Activated naive CD4-positive, alpha-beta T cell treated with anti-CD3 and anti-CD28 coated beads, Interleukin-2, amount 50 U/mL, for 72 hours (primary cell): ENCODE results near the gene NEAT1. TPM values are rescaled to one million over a fixed set of nuclear protein-coding genes. Genes with fewer than 3 reads are reported as not detected.
"Not testable (repeated sequence)": the region's sequence is repeated elsewhere in the genome, so short reads cannot be mapped to it uniquely, and the experiment has no call there.

ENCODE experiments used
- ATAC-seq, 2 donors: fragments of 150-1000 bp; cut with Tn5 transposase; 2 replicates each; pipeline ENCODE4 v1.10.0; 2021; ENCODE audit warnings: mild to moderate bottlenecking in 2 of 2, moderate library complexity in 2 of 2
- DNase-seq, 2 donors: peaks; one replicate each; pipeline ENCODE4 v3.0.0; 2021 to 2022; ENCODE audit warnings: low spot score in 2 of 2
- H3K27ac Mint-ChIP-seq, 2 donors: one replicate each; pipeline ENCODE4 v1.8.0; 2022; ENCODE audit warnings: mild to moderate bottlenecking in 2 of 2, mixed read lengths in 2 of 2
- H3K36me3 Mint-ChIP-seq, 2 donors: one replicate each; pipeline ENCODE4 v1.8.0; 2022; ENCODE audit warnings: mixed read lengths in 2 of 2
- H3K9me3 Mint-ChIP-seq, 2 donors: one replicate each; pipeline ENCODE4 v1.8.0; 2022; ENCODE audit warnings: mixed read lengths in 2 of 2
- total RNA-seq, 2 donors: library from RNA; stranded (reverse); gene quantifications; one replicate each; pipeline ENCODE4 v1.2.3, GENCODE V29; 2022

The NEAT1 gene
- total RNA-seq, 2 donors from 2014 or later: 836 to 2,329 TPM

GRCh38 chr11:65399845-65400244 is 22.8 kb upstream of the NEAT1 start:
- no peak for ATAC-seq
- Mint-ChIP-seq H3K9me3 (no peaks in the 10 kb centered on the region), H3K36me3 (peaks cover 6 to 11% of the 10 kb centered on the region in 2 donors), H3K27ac (no peak overlapping the region)
- DNase-seq: no peak

DNA sequence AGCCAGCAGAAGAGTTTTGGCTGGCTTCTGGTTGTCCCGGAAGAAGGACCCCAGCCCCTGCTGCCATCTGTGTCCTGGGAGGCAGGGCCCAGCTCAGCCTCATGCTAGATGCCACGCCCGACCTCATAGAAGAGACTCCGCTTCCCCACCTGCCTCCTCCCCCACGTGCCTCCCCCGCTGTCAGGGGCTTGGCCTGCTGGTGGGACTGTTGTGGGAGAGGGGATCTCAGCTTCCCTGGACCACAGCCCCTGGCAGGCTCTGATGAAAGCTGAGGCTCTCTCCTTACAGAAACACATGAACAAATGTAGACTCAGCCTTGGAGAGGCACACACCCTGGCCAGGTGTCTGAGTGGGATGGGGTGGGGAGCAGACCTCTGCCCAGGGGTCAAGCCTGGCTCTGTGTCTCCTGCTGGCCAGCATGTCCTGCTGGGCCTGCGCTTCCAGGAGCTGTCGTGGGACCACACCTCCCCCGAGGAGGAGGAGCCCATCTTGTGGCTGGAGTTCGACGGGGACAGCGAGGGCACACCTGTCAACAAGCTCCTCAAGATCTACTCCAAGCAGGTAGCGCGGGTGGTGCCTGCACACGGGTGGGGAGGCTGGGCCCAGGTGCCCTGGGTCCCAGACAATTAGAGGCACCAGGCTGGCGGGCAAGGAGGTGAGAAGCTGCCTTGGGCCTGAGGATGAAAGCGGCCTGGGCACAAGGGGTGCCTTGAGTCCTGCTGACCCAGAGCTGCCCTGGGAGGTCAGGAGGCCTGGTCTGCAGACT is 22.1 kb upstream of the NEAT1 start:
- Mint-ChIP-seq H3K36me3 (peaks cover 6 to 11% of the 10 kb centered on the region in 2 donors), H3K27ac (peak overlapping the region in 1 of 2 donors; percentile 29), H3K9me3 (no peaks in the 10 kb centered on the region)
- DNase-seq: no peak
- no peak for ATAC-seq

DNA sequence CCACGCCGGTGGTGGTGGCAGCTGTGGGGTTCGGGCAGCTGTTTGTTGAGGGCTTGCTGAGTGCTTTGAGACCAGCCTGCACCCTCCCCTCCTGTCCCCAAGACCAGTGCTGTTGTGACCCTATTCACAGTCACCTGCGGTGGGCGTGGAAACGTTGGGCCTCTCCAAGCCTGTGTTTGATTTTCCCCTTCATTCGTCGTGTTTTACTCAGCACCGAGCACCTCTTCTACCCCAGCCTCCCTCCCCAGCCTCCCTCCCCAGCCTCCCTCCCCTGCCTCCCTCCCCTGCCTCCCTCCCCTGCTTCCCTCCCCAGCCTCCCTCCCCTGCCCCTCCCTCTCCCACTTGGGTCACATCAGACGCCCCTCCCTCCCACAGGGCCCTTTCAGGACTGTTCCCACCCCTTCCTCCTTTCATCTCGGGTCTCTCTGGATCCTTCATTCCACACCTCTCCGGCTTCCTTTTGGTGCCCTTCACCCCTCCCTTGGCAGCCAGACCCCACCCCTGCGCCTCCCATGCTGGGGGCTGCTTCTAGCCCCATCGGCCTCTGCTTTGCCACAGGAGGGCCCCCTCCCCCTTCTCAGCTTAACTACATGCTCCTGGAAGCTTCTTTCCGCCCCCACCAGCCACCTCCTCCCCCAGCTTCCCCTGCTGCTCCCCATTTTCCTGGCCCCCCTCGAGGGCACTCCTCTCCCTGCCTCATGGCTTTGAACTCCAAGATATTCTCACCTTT is 21.4 kb upstream of the NEAT1 start:
- no peak for ATAC-seq
- no peak for DNase-seq
- no peaks in the 10 kb centered on the region for H3K9me3 Mint-ChIP-seq
- H3K27ac Mint-ChIP-seq: peak overlapping the region; percentile 18 to 95
- peaks cover 6 to 11% of the 10 kb centered on the region in 2 donors for H3K36me3 Mint-ChIP-seq

- Mint-ChIP-seq H3K9me3 (no peaks in the 10 kb centered on the region), H3K27ac (peak overlapping the region; percentile 18 to 95), H3K36me3 (peaks cover 6 to 11% of the 10 kb centered on the region in 2 donors)
- ATAC-seq (no peak), DNase-seq (no peak)
Observed at GRCh38 chr11:65401803-65402248, 20.8 kb upstream of the NEAT1 start.

DNA sequence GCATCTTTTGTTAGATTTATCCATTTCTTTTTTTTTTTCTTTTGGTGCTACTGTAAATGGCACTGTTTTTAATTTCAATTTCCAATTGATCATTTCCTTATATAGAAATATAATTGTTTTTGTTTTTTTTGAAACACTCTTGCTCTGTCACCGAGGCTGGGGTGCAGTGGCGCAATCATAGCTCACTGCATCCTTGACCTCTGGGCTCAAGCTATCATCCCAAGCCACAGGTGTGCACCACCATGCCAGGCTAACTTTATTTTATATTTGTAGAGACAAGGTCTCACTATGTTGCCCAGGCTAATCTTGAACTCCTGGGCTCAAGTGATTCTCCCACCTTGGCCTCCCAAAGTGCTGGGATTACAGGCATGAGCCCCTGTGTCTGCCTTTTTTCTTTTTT is 19.8 kb upstream of the NEAT1 start:
- DNase-seq (no peak), ATAC-seq (no peak)
- Mint-ChIP-seq H3K36me3 (peaks cover 6% of the 10 kb centered on the region in 2 donors), H3K27ac (no peak overlapping the region), H3K9me3 (no peaks in the 10 kb centered on the region)

GRCh38 chr11:65403607-65404121 is 18.9 kb upstream of the NEAT1 start:
- DNase-seq (no peak), ATAC-seq (no peak)
- Mint-ChIP-seq H3K9me3 (no peaks in the 10 kb centered on the region), H3K36me3 (peaks cover under 1% of the 10 kb centered on the region in 2 donors), H3K27ac (no peak overlapping the region)

DNA sequence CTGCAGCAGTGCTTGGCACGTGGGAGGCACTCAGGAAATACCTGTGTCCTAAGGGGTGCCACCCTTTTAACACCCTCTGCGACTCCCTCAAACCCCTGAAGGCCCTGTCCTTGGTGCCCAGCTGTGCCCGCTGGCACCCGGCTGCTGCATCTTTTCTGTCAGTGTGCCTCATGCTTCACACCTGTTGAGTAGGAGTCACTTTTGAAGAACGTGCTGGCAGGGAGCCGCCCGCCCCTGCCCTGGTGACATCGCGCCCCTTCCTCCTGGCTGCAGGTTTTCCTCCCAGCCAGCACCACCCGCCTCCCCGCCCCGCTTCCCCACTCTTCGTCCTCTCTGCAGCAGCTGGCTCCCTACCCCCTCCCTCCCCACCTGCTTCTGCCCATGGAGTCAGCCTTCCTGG is 18.4 kb upstream of the NEAT1 start:
- no peak overlapping the region for H3K27ac Mint-ChIP-seq
- ATAC-seq: no peak
- no peaks in the 10 kb centered on the region for H3K9me3 Mint-ChIP-seq
- DNase-seq: no peak
- peaks cover 0 to 2% of the 10 kb centered on the region in 2 donors for H3K36me3 Mint-ChIP-seq

GRCh38 chr11:65404638-65405339 is 17.8 kb upstream of the NEAT1 start:
- no peak for ATAC-seq
- Mint-ChIP-seq H3K9me3 (no peaks in the 10 kb centered on the region), H3K36me3 (peaks cover 0 to 6% of the 10 kb centered on the region in 2 donors), H3K27ac (no peak overlapping the region)
- DNase-seq: no peak

- ATAC-seq (no peak), DNase-seq (no peak)
- Mint-ChIP-seq H3K27ac (peak overlapping the region in 1 of 2 donors; percentile 29), H3K36me3 (peaks cover 0 to 6% of the 10 kb centered on the region in 2 donors), H3K9me3 (no peaks in the 10 kb centered on the region)
Observed at GRCh38 chr11:65410936-65411680, 11.5 kb upstream of the NEAT1 start.

- no peak for ATAC-seq
- Mint-ChIP-seq H3K36me3 (peaks cover 4 to 6% of the 10 kb centered on the region in 2 donors), H3K27ac (no peak overlapping the region), H3K9me3 (no peaks in the 10 kb centered on the region)
- no peak for DNase-seq
Observed at GRCh38 chr11:65411681-65412070, 10.9 kb upstream of the NEAT1 start.

GRCh38 chr11:65412271-65413076 is 10.1 kb upstream of the NEAT1 start:
- peak in 1 of 2 donors; percentile 52 for DNase-seq
- H3K9me3 Mint-ChIP-seq: no peaks in the 10 kb centered on the region
- H3K27ac Mint-ChIP-seq: peak overlapping the region in 1 of 2 donors; percentile 77
- H3K36me3 Mint-ChIP-seq: peaks cover 6 to 10% of the 10 kb centered on the region in 2 donors
- ATAC-seq: no peak

DNA sequence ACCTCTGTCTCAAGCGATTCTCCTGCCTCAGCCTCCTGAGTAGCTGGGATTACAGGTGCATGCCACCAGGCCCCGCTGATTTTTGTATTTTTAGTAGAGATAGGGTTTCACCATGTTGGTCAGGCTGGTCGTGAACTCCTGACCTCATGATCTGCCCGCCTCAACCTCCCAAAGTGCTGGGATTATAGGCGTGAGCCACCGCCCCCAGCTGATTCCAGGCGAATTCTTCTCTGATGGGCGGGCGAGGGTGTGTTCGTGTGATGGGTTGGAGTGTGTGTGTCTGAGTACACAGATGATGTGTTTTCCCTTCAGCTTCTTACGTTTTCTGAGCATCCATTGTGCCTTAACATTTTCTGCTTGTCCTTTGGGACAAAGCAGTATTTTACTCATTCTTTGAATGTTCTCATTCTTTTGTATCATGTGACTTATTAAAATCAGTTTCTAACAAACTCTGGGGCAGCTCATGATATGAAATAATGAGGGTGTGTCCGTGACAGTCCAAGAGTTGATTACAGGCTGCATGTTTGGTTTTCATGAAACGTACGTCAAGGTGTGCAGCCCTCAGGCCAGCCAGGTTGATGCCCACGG is 9.4 kb upstream of the NEAT1 start:
- not testable (repeated sequence) for H3K9me3 Mint-ChIP-seq, ATAC-seq
- H3K27ac Mint-ChIP-seq: peak overlapping the region; percentile 19 to 59
- H3K36me3 Mint-ChIP-seq: peaks cover 6 to 10% of the 10 kb centered on the region in 2 donors
- peak in 1 of 2 donors; percentile 46 for DNase-seq

DNA sequence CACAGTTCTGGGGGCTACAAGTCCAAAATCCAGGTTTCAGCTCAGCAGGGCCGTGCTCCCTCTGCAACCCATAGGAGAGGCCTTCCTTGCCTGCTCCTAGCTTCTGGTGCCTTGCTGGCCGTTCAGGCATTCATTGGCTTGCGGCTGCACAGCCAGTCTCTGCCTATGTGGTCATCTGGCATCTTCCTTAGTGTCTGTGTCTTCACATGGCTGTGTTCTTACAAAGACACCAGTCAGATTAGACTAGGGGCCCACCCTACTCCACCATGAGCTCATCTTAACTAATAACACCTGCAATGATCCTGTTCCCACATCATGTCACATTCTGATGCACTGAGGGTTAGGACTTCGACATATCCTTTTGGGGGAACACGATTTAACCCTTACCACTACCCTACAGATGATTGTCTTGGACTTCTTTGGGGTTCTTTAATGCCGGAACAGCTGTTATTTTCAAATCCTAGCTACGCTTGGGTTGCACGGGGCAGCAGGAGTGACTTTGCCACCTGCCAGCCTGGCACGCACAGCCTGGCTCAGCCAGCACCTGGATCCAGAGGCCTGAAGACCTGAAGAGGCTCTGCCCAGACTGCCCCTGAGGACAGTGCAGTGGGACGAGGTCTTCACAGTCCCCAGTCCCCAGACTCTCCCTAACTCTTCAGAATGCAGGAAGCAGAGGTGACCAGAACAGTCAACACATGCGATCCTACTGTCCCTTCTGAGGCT is 7.7 kb upstream of the NEAT1 start:
- ATAC-seq (no peak), DNase-seq (peak in 1 of 2 donors; percentile 44)
- H3K36me3 Mint-ChIP-seq: peaks cover 0 to 23% of the 10 kb centered on the region in 2 donors
- H3K9me3 Mint-ChIP-seq: no peaks in the 10 kb centered on the region
- H3K27ac Mint-ChIP-seq: peak overlapping the region in 1 of 2 donors; percentile 100

- H3K9me3 Mint-ChIP-seq: no peaks in the 10 kb centered on the region
- DNase-seq (peak in 1 of 2 donors; percentile 57), ATAC-seq (no peak)
- peak overlapping the region; percentile 23 to 100 for H3K27ac Mint-ChIP-seq
- peaks cover 0 to 25% of the 10 kb centered on the region in 2 donors for H3K36me3 Mint-ChIP-seq
Observed at GRCh38 chr11:65415499-65416340, 6.9 kb upstream of the NEAT1 start.
